ENCODE data around the gene C10orf143.
A peak's percentile ranks its signal among the peaks of the same experiment; 100 is the strongest.
"Not testable (repeated sequence)": the region's sequence is repeated elsewhere in the genome, so short reads cannot be mapped to it uniquely, and the experiment has no call there.

C10orf143 gene

DNA sequence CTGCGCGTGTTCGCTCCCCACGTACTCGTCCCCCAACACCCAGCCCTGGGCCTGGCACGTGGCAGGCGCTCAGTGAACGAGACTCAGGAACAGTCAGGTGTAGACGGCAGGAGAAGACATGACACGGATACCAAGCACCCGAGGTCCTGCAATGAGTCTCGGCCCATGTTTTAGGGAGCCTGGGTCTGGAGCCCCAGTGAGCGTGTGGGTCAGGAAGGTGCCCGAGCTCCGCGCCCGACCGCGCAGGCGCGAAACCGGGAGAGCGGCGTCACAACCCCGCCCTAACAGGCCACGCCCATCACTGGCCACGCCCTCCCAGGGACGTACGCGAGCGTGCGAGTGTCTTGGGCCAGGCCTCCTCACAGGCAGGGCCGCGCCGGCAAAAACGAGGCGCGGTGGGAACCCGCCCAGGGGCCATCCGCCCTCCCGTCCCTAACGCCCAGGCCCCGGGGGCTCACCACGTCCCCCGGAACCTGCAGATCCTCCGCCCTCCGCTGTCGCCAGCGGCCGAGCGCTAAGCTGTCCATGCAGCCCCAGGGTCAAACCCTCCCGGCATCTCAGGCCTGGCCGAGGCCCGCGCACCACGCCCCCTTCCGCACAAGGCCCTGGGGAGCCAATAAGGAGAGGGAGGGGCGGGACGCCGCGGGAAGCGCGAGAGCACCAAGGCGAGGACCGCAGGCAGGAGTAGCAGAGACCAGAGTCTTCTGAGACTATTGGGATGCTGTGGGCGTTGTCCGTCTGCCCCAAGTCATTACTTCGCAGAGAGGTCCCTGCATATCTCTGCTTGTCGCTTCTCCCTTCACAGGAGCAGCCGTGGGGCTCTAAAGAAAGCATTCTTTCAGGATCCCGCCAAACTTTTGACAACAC lies at the start of gene C10orf143:
TSS of gene C10orf143 (minus strand) at position 585 of the 867 bp plus-strand sequence. CDS start at position 527, 58 bp downstream.
- peak; percentile 98 to 99 for DNase-seq

DNA sequence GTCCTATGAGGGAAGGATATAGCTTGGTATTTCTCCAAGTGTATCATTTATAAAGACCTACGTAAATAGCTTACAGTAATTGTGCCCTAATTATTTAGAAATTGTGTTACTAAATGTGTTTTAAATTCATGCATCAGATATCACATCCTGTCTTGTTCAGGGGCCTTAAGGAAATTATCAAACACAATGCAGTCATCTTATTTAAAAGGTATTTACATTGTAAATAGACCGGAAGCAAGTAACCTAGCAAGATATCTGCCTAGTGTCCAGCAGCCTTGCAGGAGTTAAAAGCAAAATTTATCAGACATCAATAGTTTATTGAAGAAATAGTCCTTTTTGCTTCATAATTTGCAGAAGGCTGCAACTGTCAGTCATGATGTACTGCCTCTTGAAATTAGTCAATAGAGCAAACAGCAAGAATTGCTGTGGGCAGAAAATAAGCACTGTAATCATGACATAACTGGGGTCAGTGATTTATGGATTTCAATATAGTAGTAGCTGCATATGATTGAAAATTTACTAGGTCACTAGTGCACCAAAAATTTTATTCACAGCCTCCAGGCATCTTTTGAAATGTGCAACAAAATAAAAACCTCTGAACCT lies 48.7 kb upstream of the C10orf143 start:
- DNase-seq = no peak

DNA sequence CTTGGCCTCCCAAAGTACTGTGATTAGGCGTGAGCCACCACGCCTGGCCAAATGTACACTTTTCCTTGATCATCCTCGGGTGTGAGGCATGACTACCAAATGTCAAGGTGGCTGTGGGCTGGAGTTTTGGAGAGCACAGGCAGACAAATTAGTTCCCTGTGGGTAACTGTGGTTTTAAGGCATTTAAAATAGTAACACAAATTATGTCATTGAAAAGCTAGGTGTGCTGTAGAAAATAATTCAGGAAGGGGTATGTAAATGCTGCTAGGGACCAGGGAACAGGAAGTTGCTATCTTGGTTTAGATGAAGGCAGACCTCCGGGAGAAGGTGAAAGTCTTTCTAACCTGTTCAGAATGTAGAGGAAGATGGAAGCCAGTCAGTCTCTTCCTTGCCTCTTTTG lies 35.4 kb upstream of the C10orf143 start:
- no peak for DNase-seq

DNA sequence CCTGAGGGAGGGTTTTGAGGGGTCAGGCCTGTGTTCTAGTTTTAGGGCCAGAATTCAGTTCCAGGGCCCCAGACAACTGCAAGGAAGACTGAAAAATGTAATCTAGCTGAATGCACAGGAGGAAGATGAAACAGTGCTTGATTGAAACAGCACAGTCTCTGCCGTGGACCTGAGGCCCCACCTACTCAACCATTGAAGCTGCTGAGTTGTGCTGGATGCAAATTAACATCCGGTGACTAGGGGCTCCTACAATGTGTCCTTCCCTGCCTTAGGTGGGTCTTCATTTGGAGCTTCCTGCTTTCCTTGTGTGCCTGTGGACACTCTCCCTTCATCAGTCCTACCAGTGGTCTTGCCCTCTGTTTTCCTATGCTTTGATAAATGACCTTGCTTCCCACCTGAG lies 31.2 kb upstream of the C10orf143 start:
- no peak for DNase-seq

DNA sequence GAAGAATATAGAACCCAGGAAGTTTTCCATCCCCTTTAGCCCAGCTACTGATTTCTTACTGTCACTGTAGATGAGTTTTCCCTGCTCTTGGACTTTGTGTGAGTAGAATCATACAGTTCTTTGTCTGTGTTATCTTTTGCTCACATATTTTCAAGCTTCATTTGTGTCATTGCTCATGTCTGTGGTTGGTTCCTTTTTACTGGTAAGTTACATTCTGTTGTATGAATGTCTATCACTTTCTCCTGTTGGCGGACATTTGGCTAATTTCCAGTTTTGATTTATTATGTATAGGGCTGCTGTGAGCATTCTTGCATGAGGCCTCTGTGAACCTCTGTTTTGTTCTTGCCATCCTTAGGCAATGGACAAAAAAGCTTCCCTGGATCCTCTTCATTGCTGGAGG lies 30.8 kb upstream of the C10orf143 start:
- DNase-seq = no peak

DNA sequence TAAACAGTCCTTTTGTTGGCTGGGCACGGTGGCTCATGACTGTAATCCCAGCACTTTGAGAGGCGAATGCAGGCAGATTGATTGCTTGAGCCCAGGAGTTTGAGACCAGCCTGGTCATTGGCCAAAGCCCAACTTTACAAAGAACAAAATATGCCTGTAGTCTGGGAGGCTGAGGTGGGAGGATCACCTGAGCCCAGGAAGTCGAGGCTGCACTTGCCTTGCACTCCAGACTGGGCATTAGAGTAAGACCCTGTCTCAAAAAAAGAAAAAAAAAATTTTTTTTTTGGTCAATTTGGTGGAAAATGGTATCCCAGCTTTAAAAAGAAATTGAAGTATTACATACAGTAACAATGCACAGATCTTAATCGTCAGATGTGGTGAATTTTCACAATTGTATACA lies 30.4 kb upstream of the C10orf143 start:
- no peak for DNase-seq

DNA sequence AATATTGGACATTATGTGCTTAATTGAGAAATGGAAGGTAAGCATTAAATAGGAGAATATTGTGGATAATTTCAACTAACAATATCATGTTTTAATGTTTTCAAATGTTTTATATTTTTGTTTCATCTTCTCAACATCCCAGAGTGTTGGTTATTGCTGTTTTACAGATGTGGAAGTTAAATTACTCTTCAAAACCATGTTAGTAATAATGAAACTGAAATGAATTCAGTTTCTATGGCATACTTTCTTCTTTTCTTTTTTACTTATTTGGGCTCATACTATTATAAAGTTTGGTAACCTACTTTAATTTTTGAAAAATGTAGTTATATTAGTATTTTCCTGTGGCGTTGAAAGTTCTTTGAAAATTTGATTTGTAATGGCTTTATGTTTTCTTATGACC lies 29.8 kb upstream of the C10orf143 start:
- DNase-seq = no peak

DNA sequence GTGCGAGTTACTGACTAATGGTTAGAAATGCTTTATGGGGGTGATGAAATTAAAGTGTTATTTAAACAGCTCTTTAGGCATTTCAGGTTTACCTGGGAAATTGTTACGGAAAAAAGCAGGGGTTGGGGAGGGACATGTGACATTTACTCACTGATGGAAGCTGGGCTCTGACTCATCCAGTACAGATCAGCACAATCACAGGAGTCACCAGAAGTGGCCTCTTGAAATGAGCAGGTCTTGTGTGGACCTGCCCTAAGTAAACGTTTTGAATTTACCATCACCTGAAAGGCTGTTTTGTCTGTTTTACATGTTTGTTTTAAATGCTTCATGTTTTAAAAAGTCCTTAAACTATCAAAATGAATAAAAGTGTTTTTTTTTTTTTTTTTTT lies 27.8 kb upstream of the C10orf143 start:
- DNase-seq = peak in 1 of 2 donors; percentile 13

DNA sequence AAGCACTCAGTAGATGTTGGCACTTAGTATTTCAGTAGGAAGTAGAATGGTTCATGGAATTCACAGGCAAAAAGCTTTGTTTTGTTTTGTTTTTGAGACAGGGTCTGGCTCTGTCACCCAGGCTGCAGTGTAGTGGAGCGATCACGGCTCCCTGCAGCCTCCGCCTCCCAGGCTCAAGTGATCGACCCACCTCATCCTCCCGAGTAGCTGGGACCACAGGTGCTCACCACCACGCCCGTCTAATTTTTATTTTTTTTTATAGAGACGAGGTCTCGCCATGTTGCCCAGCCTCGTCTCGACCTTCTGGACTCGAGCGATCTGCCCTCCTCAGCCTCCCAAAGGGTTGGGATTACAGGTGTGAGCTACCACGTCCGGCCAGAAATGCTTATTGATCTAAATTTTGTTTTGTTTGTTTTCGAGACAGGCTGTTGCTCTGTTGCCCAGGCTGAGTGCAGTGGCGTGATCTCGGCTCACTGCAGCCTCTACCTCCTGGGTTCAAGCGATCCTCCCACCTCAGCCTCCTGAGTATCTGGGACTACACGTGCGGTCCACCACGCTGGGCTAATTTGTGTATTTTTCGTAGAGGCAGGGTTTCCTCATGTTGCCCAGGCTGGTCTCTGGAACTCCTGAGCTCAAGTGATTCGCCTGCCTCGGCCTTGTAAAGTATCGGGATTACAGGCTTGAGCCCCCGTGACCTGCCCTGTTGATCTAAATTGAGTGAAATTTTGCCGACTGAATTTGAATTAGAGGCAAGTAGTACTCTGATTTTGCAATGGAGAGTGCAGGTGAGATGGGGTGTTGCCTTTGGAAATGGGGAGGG lies 27.2 kb upstream of the C10orf143 start:
- DNase-seq = no peak

DNA sequence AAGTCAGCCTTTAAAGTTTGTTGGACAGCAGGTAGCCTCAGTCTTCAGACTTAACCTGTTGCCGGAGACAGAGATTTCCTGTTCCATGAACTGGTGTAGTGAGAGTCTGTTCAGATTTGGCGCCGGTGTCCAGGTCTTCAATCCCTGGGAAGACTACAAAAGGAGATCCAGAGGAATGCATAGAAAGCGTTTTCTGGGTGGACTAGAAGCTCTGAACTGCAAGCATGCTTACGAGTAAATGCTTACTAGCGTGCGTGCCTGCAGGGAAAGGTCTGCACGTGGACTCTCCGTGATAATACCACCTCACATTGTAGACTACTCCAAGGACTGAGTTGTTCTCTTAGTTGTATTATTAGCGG lies 26.4 kb upstream of the C10orf143 start:
- DNase-seq = no peak

DNA sequence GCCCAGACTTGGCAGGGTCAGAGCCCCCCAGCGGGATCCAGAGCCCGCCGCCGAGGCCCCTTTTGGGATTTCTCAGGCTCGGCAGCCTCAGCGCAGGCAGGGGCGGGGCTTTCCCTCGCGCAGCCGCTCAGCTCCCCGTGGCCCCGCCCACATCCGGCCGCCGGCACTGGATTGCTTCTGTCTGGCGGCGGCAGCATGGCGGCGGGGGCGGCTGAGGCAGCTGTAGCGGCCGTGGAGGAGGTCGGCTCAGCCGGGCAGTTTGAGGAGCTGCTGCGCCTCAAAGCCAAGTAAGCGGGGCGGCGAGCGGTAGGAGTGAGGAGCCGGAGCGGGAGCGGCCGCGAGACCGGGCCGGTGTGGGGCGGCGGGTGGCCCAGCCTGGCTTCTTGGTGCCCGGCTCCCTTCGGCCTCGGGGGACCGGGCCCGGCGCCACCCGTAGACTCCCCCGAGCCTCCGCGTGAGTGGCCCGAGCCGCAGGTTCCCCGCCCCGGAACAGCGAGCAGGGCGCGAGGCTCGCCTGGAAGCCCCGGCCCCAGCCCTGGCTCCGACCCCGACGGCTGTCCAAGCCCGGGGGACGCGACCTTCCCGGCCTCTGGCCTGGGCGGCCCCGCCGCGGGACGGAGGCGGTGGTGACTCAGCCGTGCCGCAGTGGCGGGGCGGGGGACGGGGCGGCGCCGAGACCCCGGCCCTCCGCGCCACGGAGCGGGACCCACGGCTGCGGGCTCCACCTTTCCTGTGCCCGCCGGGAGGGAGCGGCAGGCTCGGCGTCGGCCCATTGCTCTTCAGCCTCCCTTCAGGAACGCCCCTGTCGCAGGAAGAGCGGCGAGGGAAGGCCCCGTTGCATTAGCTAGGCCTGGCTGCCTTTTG lies 25.8 kb upstream of the C10orf143 start, which contains the start of gene GLRX3:
TSS of gene GLRX3 (plus strand) at position 166 of the 864 bp plus-strand sequence. CDS start at position 196, 30 bp downstream.
- DNase-seq = peak; percentile 85 to 90

DNA sequence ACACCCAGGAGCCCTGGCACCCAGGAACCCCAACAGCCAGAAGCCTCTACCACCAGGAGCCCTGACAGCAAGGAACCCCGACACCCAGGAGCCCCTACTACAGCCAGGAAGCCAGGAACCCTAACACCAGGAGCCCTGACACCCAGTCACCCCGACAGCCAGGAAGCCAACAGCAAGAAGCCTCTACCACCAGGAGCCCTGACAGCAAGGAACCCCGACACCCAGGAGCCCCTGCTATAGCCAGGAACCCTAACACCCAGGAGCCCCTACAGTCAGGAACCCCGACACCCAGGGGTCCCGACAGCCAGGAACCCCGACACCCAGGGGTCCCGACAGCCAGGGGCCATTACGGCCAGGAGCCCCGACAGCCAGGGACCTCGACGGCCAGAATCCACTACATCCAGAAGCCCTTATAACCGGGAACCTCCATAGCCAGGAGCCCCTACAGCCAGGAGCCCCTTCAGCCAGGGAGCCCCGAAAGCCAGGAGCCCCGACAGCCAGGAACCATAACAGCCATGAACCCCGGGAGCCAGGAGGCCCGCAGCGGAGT lies 25.1 kb upstream of the C10orf143 start:
- DNase-seq = no peak

DNA sequence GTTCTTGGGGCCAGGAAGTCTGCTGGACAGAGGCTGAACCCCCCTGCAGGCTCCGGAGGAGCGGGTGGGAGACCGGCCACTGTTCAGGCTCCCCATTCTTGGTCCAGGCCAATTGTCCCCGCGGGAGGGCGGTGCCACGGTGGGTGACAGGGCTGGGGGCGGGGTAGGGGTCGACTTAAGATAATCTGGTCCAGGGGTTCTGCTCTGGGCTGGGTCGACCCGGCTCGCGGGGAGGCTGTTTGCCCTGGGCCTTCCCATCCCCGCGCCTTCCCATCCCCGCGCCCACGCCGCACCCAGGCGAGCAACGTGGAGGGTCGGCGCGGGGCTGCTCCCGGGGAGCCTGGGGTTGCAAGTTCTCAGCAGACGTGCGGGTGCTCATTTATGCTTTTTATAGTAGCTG lies 18.3 kb upstream of the C10orf143 start:
- no peak for DNase-seq

DNA sequence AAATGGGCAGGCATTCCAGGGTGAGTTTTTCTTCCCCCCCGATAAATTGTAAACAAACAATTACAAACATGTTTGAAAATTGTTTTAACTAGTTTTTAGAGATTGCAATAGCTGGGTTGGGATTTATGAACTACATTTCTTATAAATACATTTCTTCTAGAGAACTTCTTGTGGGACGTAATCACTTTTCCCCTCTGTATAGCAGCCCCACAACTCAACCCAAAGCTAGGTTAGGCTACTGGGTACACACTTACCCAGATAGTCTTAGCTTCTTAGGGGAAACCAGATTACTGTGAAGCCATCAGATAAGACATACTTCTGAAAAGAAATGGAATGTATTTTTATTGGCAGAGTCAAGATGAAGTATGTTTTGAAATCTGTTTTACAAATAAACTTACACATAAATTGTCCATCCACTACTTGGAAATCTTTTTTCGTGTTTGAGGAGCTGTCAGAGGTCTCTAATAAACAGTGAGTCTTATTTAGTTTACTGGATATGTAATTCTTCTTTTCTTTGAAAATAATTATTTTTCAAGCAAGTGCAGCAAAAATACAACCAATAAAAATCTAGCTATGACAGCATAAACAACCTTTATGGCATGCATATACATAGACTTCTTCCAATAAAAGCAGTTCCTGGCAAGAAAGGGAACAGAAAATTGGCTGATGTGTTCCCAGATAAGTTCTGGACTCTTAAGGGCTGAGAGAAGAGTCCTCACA lies 17.6 kb upstream of the C10orf143 start:
- no peak for DNase-seq

DNA sequence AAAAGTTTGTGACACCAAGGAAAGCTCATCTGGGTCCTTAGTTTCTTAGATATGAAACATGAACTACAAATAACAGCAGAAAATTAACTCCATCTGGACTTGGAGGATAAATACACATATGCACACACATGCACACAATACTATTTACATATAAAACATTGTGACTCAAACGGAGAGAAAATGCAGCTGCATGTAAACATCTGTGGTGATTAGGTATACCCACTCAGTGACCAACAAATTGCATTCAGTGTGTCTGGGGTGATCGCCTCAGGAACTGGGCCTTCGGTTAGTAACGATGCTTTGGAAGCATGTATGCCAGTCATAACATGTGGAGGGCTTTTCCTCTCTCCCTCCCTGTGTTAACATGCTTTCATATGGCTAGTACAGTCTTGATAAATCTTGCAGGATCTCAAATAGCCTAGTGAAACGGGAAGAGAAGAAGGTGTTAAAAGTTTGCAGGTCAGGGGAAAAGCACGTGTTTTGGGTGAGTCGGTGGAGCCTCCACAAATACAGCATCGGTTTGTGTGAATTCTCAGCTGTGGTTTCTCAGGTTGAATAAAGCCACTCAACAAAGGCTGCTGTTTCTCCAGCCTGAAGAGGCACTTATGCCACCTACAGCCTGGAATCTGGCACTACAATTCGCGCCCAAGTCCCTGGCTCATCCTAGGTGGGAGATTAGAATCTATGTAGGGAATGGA lies 16.9 kb upstream of the C10orf143 start:
- DNase-seq = peak in 1 of 2 donors; percentile 32

DNA sequence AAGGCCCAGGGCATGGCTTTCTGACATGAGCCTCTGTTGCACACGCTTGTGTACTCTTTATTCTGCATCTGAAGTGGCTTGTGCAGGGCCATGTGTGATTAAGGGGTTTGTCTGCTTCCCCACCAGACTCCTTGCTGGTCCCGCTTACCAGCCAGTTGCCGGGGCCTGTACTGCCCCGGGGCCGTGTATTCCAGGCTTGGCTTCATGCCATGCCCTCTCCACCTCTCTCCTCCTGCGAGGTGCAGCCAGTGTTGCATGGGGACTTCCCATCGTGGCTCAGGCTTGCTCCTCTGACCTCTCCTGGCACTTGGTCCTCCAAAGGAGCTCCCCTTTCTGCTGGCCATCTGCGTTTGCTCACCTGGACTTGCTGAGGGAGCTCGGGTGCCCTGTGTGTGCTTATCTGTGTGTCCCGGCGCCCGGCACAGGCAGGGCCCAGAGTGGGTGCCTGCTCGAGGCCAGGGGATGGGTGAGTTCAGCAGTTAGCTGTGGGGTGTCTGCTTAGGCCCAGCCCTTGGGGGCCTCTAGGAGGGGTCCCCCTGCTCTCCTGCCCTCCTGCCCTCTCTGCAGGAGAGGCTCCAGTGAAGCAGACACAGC lies 11.0 kb upstream of the C10orf143 start:
- DNase-seq = no peak

DNA sequence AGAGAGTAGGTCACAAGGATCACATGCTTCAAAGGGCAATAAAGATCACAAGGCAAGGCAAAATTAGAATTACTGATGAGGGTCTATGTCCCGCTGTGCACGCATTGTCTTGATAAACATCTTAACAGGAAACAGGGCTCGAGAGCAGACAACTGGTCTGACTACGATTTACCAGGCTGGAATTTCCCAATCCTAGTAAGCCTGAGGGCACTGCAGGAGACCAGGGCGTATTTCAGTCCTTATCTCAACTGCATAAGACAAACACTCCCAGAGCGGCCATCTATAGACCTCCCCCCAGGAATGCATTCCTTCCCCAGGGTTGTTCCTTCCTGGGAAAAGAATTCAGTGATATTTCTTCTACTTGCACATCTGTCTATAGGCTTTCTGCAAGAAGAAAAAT lies 6.9 kb upstream of the C10orf143 start:
- not testable (repeated sequence) for DNase-seq

DNA sequence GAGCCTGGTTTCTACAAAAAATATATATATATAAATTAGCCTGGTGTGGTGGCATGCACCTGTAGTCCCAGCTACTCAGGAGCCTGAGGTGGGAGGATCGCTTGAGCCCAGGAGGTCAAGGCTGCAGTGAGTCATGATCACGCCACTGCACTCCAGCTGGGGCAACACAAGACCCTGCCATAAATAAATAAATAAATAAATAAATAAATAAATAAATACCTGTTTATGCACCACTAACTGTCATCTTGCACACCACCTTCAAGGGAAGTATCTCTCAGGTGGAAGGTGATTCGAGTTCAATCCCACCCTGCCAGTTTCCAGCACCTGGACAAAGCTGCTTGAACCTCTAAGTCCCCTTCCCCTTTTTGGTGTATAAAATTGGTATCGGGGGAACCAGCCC lies 6.3 kb upstream of the C10orf143 start:
- DNase-seq = not testable (repeated sequence)

DNA sequence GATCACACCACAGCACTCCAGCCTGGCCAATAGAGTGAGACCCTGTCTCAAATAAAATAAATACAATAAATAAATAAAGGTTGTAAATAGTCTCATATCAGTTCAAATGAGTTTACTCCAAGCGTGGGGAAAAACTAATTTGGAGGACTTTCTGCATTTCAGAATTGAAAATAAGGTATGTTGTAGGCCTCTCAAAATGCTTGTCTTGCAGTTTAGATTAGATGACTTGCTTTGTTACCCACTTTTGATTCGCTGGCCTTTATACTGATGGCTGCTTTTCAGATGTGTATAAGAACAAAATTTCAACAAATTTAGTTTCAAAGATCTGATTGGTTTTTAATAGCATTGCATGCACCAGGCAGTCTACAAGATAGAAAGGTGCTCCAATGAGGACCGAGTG lies 2.2 kb upstream of the C10orf143 start:
- no peak for DNase-seq

DNA sequence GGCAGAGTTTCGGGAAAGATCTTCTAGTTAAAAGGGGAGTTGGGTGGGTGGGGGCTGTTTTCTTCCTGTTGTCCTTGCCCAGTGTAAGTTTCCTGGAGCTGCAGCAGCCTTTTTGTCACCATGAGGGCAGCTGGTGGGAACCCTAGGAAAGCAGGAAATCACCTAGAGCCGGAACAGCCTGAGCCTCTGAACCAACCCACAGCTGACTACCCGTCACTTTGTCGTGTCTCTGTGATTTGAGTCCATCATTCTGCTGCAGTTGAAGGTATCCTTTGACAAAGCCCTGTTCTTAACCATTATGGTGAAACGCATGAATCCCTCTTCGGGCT lies 1.2 kb upstream of the C10orf143 start:
- no peak for DNase-seq
